ENCODE results near the gene GDA.
A peak's percentile ranks its signal among the peaks of the same experiment; 100 is the strongest.
"Not testable (repeated sequence)": the region's sequence is repeated elsewhere in the genome, so short reads cannot be mapped to it uniquely, and the experiment has no call there.

GDA gene

DNA sequence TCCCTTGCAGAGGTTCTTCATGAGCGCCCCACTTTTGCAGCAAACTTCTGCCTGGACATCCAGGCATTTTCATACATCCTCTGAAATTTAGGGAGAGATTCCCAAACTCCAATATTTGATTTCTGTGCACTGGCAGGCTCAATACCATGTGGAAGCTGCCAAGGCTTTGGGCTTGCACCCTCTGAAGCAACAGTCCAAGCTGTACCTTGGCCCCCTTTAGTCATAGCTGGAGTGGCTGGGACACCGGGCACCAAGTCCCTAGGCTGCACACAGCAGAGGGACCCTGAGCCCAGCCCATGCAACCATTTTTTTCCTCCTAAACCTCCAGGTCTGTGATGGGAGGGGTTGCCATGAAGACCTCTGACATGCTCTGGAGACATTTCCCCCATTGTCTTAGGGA is 141.1 kb downstream of the GDA start:
- DNase-seq = no peak

DNA sequence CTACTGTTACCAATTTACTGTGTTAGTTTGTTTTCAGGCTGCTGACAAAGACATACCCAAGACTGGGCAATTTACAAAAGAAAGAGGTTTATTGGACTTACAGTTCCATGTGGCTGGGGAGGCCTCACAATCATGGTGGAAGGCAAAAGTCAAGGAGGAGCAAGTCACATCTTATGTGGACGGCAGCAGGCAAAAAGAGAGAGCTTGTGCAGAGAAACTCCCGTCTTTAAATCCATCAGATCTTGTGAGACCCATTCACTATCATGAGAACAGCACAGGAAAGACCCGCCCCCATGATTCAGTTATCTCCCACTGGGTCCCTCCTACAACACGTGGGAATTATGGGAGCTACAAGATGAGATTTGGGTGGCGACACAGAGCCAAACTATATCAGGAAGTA is 142.3 kb downstream of the GDA start:
- DNase-seq = not testable (repeated sequence)

DNA sequence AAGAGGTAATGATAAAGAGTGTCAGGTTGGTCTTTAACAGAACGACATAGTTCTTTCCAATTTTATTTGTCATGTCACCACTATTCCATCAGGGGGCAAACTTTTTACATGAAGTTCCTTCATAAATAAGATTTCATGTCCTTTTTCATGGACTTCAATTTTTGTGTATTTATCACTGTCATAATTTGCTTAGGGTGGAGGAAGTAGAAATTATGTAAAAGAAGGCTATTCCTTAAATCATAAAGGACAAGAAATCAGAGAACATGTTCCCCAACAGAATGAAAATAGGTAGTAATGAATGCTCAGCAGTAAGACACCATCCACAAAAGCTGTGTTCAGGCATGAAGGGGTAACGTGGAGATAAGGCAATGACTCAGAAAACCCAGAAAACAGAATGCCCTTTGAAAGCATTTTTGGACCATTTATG is 143.0 kb downstream of the GDA start:
- DNase-seq = peak; percentile 47

DNA sequence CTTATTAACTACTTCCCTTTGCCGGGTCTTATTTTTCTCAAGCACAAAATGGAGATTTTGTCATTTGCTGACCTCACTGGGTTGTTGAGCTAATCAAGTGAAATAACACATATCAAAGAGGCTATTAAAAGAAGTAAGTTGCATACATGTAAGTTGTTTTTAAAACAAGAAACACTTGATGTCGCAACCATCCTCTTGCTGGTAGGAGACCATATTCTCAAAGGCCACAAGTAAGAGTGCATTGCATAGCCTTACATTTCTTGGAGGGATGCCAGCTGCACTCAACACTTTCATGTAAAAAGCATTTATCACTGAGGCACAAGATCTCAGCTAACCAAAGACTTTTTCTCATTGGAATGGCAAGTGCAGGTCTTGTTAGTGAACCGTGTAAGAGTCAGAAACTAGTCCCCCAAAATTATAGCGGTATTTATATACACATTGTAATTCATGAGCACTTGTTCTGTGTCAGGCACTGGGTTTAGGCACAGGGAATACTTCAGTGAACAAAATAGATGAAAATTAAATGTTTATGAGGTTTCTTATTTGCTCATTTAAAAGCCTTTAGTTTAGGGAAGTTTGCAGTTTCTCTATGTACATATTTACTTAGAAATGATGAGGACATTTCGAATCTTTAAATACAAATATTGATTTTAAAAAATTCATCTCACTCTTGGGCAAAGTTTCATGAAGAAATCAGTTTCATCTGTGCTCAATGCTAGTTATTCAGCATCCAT is 143.8 kb downstream of the GDA start:
- DNase-seq = no peak

DNA sequence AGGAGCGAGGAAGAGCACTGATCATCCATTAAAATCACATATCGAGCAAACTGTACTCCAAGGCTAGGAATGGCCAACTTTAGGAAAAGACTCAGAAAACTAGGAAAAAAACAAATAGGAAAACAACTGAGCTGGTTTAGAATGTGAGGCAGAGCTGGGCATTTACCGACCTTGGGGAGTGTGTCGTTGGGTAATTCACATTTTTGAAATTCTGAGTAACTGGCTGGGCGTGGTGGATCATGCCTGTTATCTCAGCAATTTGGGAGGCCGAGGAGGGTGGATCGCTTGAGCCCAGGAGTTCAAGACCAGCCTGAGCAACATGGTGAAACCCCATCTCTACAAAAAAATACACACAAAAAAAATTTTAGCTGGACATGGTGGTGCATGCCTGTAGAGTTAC is 145.7 kb downstream of the GDA start:
- DNase-seq = no peak

DNA sequence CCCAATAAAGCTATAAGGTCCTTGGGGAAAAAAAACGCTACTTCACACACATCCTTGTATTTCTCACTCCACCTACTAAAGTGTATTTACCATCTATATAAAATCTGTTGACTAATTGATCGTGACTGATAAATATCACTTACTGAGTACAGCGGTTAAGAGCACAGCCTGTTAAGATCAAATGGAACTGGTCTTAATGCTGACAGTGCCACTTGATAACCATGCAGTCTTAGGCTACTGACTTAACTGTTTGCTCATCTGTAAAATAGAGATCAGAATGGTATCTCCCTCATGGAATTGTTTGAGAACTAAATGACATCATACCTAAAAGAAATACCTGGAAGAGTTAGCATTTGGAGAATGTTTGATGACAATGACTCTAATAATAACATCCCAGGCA is 148.3 kb downstream of the GDA start:
- no peak for DNase-seq

DNA sequence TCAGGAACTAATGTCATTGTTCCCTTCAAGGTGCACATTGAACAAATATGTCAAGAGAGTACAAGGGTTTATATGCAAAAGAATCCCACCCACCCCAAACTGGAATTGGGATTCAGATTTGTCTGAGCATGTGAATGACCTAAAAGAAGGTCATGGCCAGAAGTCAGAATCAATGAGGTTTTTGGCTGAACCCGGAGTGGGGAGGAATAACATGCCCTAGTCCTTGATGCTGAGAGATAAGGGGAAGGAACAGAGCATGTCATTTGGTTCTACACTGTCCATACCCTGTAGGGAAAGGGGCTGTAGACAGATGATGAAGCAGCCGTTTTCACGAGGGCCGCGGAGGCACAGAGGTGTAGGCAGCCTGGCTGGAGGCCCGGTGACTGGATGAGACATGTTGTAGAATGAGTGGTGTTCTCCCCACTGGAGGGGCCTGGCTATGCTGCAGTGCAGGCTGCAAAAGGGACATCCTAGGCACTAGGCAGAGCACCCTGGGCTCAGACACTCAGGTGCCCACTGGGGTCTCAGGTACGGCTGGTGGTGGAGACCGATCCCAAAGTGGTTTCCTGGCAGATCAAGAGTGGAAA is 149.9 kb downstream of the GDA start:
- no peak for DNase-seq

DNA sequence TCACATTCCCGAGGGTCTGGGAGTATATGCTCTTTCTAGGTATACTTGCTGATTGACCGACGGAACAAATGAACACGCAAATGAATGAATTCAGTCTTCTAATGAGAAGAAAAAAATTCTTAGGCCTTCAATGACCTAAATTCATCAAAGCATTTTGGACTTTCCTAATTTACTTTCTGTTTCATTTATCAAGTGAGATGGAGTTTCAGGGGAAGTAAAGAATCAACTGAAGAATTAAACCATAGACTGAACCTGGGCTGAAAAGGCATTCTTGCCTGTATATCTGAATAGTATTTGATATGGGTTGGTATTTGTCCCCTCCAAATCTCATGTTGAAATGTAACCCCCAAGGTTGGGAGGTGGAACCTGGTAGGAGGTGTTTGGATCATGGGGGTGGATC is 151.6 kb downstream of the GDA start:
- no peak for DNase-seq
